ENCODE measurements around the gene TRIM41.

The TRIM41 gene

DNA sequence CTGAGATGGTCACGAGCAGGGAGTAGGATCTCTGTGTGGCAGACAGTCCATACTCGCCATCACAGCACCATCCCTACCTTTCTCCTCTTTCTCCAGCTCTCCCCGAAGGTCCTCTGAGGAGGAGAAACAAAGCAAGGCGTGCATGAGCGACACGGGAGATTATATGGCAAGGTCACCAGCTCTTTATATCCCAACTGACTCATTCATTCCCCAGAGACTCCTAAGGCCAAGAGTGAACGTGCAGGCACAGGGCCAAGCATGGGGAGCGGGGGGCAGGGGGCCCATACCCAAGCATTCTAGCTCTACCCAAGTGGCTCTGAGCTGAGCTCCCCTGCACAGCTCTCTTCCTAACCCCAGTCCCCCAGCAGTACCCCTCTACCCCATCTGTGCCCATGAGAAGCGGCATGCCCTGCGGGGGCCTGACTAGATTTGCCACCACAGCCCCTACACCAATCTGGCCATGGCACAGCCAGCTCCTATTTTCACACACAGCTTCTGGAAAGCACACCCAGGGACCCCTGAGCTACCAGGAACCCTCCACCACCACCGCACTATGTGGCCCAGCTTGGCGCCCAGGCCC lies 24.9 kb upstream of the TRIM41 start:
- H3K9me3 ChIP-seq = no peaks in the 10 kb centered on the region
- no peak for DNase-seq
- peaks cover 5% of the 10 kb centered on the region; the same call in 1 of the 2 replicates for H3K4me1 ChIP-seq
- no peak for TF ChIP-seq CTCF (IDR thresholded peaks at IDR 0.05; ENCODE audit: low read depth, low read length)
- H3K36me3 ChIP-seq = no peaks in the 10 kb centered on the region
- no peaks in the 10 kb centered on the region for H3K27me3 ChIP-seq
- H3K4me3 ChIP-seq (ENCODE audit: low read depth, low read length) = no peak overlapping the region

DNA sequence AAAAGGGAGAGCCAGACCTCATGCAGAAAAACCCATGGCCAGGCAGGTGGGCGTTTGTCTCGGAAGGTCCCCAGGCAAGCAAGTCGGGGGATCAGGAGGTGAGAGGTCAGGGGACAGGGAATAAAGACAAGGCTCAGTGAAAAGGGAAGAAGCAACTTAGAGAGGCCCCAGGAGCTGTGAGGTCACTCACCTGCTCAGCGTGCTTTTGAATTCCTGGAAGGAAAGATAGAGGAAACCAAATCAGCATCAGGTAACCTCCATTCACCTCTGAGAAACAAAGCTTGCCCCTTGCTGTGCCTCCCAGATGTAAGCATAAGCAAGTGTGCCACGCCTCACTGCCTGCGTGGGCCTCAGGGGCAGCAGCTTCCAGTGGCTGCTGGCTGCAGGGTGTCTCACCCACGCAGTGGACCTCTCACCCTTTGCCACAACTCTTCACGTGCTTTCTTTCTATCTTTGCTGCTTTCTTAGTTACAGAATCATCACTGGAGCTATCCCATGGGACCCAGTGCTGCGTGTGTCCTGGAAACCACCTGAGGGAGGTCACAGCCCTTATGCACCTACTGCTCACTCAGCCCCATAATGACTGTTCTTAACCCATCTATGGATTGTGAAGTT lies 24.1 kb upstream of the TRIM41 start:
- no peaks in the 10 kb centered on the region for H3K36me3 ChIP-seq
- H3K4me3 ChIP-seq (ENCODE audit: low read depth, low read length) = no peak overlapping the region
- H3K27me3 ChIP-seq = peaks cover 6% of the 10 kb centered on the region
- DNase-seq = no peak
- TF ChIP-seq CTCF (IDR thresholded peaks at IDR 0.05; ENCODE audit: low read depth, low read length) = no peak
- H3K9me3 ChIP-seq = no peaks in the 10 kb centered on the region
- peaks cover 5% of the 10 kb centered on the region; the same call in 1 of the 2 replicates for H3K4me1 ChIP-seq

- H3K4me3 ChIP-seq (ENCODE audit: low read depth, low read length) = no peak overlapping the region
- no peak for DNase-seq
- no peaks in the 10 kb centered on the region for H3K36me3 ChIP-seq
- H3K27me3 ChIP-seq = peaks cover 17% of the 10 kb centered on the region
- TF ChIP-seq CTCF (IDR thresholded peaks at IDR 0.05; ENCODE audit: low read depth, low read length) = no peak
- no peaks in the 10 kb centered on the region for H3K9me3 ChIP-seq
- peaks cover 3% of the 10 kb centered on the region; the same call in 1 of the 2 replicates for H3K4me1 ChIP-seq
Measured at GRCh38 chr5:181199881-181200638, 23.0 kb upstream of the TRIM41 start.

DNA sequence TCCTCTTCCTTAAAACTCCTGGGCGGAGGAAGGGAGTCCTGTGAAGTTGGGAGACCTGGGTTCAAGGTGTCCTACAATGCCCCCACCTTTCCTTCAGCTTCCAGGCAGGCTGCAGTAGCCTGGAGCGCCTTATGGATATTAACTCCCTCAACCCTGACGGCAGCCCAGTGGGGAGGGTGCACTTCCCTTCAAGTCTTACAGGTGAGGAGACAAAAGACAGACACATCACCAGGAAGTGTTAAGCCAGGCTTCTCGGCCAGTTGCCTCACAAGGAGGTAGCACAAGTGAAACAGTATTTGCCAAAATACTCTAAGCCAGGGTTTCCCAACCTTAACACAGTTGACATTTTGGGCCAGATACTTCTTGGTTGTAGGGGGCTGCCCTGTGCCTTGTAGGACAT lies 22.3 kb upstream of the TRIM41 start:
- Histone ChIP-seq H3K27me3 (peaks cover 24% of the 10 kb centered on the region), H3K4me1 (peaks cover 3% of the 10 kb centered on the region; the same call in 1 of the 2 replicates), H3K36me3 (no peaks in the 10 kb centered on the region), H3K4me3 (ENCODE audit: low read depth, low read length) (no peak overlapping the region), H3K9me3 (no peaks in the 10 kb centered on the region)
- TF ChIP-seq CTCF (IDR thresholded peaks at IDR 0.05; ENCODE audit: low read depth, low read length) = no peak
- DNase-seq = no peak

- no peak for TF ChIP-seq CTCF (IDR thresholded peaks at IDR 0.05; ENCODE audit: low read depth, low read length)
- Histone ChIP-seq H3K4me1 (no peaks in the 10 kb centered on the region; the same call in 1 of the 2 replicates), H3K36me3 (no peaks in the 10 kb centered on the region), H3K9me3 (no peaks in the 10 kb centered on the region), H3K4me3 (ENCODE audit: low read depth, low read length) (no peak overlapping the region), H3K27me3 (peaks cover 25% of the 10 kb centered on the region)
- no peak for DNase-seq
Measured at GRCh38 chr5:181203093-181203711, 19.9 kb upstream of the TRIM41 start.
